ENCODE results near the gene ZDHHC12. TPM values are rescaled to one million over a fixed set of nuclear protein-coding genes. Genes with fewer than 3 reads are reported as not detected.

The ZDHHC12 gene
- total RNA-seq, 1 donor from 2014 or later: 49.6 TPM

DNA sequence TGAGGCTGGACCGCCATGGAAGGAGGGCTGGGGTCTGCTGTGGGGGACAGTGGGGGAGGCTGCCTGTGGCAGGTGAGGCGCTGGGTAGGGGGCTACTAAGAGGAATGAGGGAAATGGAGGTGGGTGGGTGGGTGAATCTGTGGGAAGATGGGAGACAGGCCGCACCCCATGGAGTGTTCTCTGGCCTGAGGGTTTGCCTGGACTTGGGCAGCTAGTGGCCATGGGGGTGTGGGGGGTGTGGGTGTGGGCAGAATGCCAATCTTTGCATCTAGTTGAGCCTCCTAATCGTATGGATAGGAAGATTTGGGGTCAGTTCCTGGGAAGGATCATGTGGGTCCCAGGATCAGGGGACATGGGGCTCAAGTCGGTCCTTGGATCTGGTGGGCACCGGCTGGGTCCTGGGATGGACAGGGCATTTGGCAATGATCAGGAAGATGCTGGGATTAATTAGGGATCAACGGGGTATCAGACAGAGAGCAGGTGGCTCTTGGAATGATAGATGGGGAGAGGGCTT is 518 bp downstream of the ZDHHC12 start:
- DNase-seq (ENCODE audit: low spot score in 2 of 2): no peak
- no peaks in the 10 kb centered on the region for H3K4me1 ChIP-seq
- no peaks in the 10 kb centered on the region for H3K9me3 ChIP-seq
- intact Hi-C loops (cut with DNase I): loop anchor here (1.0 kb wide), 1 partner anchor 21 kb away; the partner anchor contains the start of gene PKN3
- H3K27me3 ChIP-seq: no peaks in the 10 kb centered on the region
- TF ChIP-seq CTCF (IDR thresholded peaks at IDR 0.05): no peak
- peak overlapping the region; percentile 80 to 82 for H3K27ac ChIP-seq
- H3K4me3 ChIP-seq: peak overlapping the region; percentile 58 to 70
- H3K36me3 ChIP-seq: peaks cover 0 to 4% of the 10 kb centered on the region in 2 donors

DNA sequence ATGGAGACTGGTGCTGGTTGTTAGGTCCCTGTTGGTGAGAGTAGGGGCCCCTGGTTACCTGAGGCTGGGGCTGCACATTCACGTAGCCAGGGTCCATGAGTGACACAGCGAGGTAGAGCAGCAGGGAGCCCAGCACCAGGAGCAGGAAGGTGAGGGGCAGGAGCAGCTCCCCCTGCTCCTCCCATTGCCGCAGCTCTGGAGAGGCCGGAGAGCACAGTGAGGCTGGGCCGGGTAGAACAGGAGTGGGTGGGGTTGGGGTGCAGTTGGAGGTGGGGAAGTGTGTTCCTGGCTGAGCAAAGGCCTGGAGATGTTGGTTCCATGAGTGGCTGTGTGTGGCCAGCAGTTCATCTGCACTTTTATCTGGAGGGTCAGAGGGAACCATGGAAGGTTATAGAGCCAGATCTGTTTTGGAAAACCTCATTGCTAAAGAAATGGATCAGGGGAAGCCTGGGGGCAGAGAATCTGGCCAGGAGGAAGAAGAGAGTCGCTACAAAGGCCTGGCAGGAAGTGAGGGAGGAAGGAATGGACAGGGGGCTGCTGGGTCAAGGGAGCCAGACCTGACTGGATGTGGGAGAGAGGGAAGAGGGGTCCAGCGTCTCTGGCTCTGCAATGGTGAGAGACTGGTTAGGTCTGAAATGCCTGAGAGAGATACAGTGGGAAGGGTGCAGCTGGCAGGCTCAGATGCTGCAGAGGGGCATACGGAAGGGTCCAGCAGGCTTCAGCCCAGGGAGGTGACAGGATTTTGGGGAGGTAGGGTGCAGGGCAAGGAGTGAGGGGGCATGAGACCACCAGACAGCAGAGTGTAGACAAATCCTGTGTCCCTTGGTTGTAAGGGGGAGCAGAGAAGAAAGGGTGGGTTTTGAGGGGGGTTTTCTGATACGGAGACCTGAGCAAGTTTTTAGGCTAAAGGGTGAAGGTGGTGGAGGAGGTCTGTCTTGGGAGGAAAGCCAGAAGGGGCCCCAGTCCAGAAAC is 1.3 kb downstream of the ZDHHC12 start:
- H3K4me3 ChIP-seq: no peak overlapping the region
- H3K36me3 ChIP-seq: peaks cover 0 to 4% of the 10 kb centered on the region in 2 donors
- no peaks in the 10 kb centered on the region for H3K27me3 ChIP-seq
- TF ChIP-seq CTCF (IDR thresholded peaks at IDR 0.05): no peak
- intact Hi-C loops (cut with DNase I): loop anchor here (1.0 kb wide), 1 partner anchor 20 kb away; the partner anchor contains the start of gene PKN3
- H3K27ac ChIP-seq: peak overlapping the region; percentile 80 to 82
- DNase-seq (ENCODE audit: low spot score in 2 of 2): no peak
- H3K4me1 ChIP-seq: no peaks in the 10 kb centered on the region
- no peaks in the 10 kb centered on the region for H3K9me3 ChIP-seq

GRCh38 chr9:128721487-128722010 is 2.4 kb downstream of the ZDHHC12 start:
- no peak for DNase-seq (ENCODE audit: low spot score in 2 of 2)
- Histone ChIP-seq H3K27me3 (no peaks in the 10 kb centered on the region), H3K4me1 (no peaks in the 10 kb centered on the region), H3K4me3 (no peak overlapping the region), H3K27ac (no peak overlapping the region), H3K9me3 (no peaks in the 10 kb centered on the region), H3K36me3 (peaks cover 0 to 4% of the 10 kb centered on the region in 2 donors)
- no peak for TF ChIP-seq CTCF (IDR thresholded peaks at IDR 0.05)
- intact Hi-C loops (cut with DNase I): no loop called here

- Histone ChIP-seq H3K36me3 (peaks cover 0 to 4% of the 10 kb centered on the region in 2 donors), H3K27ac (no peak overlapping the region), H3K9me3 (no peaks in the 10 kb centered on the region), H3K27me3 (no peaks in the 10 kb centered on the region), H3K4me1 (no peaks in the 10 kb centered on the region), H3K4me3 (no peak overlapping the region)
- intact Hi-C loops (cut with DNase I): no loop called here
- no peak for DNase-seq (ENCODE audit: low spot score in 2 of 2)
- no peak for TF ChIP-seq CTCF (IDR thresholded peaks at IDR 0.05)
Measured at GRCh38 chr9:128720841-128721486, 3.0 kb downstream of the ZDHHC12 start.

GRCh38 chr9:128719919-128720605 is 3.9 kb downstream of the ZDHHC12 start:
- intact Hi-C loops (cut with DNase I): no loop called here
- H3K27ac ChIP-seq: no peak overlapping the region

More at GRCh38 chr9:128719919-128720605, 3.9 kb downstream of the ZDHHC12 start:
- TF ChIP-seq CTCF (IDR thresholded peaks at IDR 0.05): no peak
- no peak for DNase-seq (ENCODE audit: low spot score in 2 of 2)
- Histone ChIP-seq H3K27me3 (no peaks in the 10 kb centered on the region), H3K4me3 (no peak overlapping the region), H3K9me3 (no peaks in the 10 kb centered on the region), H3K36me3 (peaks cover 0 to 4% of the 10 kb centered on the region in 2 donors), H3K4me1 (no peaks in the 10 kb centered on the region)

Measured in ascending aorta (tissue), 2 donors.